Hepatocyte (in vitro differentiated cells): Measurements from ENCODE around the gene CORIN.

Experiments used
- CTCF ChIP-seq: fragments of 200-600 bp; sonication (generic); IDR thresholded peaks from 2 replicates; pipeline ENCODE4 v1.5.1; 2016; ENCODE audit warnings: antibody characterized with exemption, mild to moderate bottlenecking; ENCODE audit not compliant: poor library complexity
- EZH2 ChIP-seq: fragments of 200-600 bp; sonication (generic); IDR thresholded peaks from 2 replicates; pipeline ENCODE4 v1.6.1; 2016; ENCODE audit warnings: antibody characterized with exemption, mild to moderate bottlenecking, borderline replicate concordance
- EZH2phosphoT487 ChIP-seq: fragments of 200-600 bp; sonication (generic); IDR thresholded peaks from one replicate; pipeline ENCODE4 v1.6.1; 2018; ENCODE audit warnings: antibody characterized with exemption, mild to moderate bottlenecking, low read depth, moderate library complexity; ENCODE audit not compliant: unreplicated experiment, severe bottlenecking

GRCh38 chr4:47597696-47598095, 240.2 kb downstream of the CORIN start:
- TF ChIP-seq EZH2 (no peak), CTCF (no peak), EZH2phosphoT487 (no peak)
